Neural cell (in vitro differentiated cells): Measurements from ENCODE around the gene EXD3. TPM values are rescaled to one million over a fixed set of nuclear protein-coding genes. Genes with fewer than 3 reads are reported as not detected.

Experiments
- H2AFZ ChIP-seq: fragments of 200-600, 300-800 bp; sonication (generic), shearing (Covaris generic); 2 replicates; pipeline ENCODE4 v1.6.0; 2014; ENCODE audit warnings: low read depth, mild to moderate bottlenecking, antibody characterized with exemption, low read length, moderate library complexity
- H3F3A ChIP-seq: fragments of 200-600 bp; shearing (Covaris generic); 2 replicates; pipeline ENCODE4 v1.6.1; 2016; ENCODE audit warnings: mild to moderate bottlenecking, moderate library complexity, mixed read lengths, antibody characterized with exemption, low read length; ENCODE audit not compliant: insufficient read depth, poor library complexity, severe bottlenecking
- H3K27ac ChIP-seq: fragments of 200-600, 300-800 bp; sonication (generic), shearing (Covaris generic); 2 replicates; pipeline ENCODE4 v1.5.1; 2014; ENCODE audit warnings: mild to moderate bottlenecking, low read length, moderate library complexity
- H3K27me3 ChIP-seq: fragments of 300-800, 200-600 bp; sonication (generic), shearing (Covaris generic); 2 replicates; pipeline ENCODE4 v1.6.0; 2014; ENCODE audit warnings: mild to moderate bottlenecking, low read depth, low read length, moderate library complexity; ENCODE audit not compliant: insufficient read depth
- H3K36me3 ChIP-seq: fragments of 300-800, 200-600 bp; sonication (generic), shearing (Covaris generic); 2 replicates; pipeline ENCODE4 v1.5.1; 2014; ENCODE audit warnings: mild to moderate bottlenecking, antibody characterized with exemption, low read length, moderate library complexity; ENCODE audit not compliant: insufficient read depth
- H3K4me2 ChIP-seq: fragments of 300-800, 200-600 bp; sonication (generic), shearing (Covaris generic); 2 replicates; pipeline ENCODE4 v1.6.0; 2014; ENCODE audit warnings: mild to moderate bottlenecking, low read length
- H3K4me3 ChIP-seq: fragments of 300-800, 200-600 bp; sonication (generic), shearing (Covaris generic); 2 replicates; pipeline ENCODE4 v1.5.1; 2014; ENCODE audit warnings: mild to moderate bottlenecking, low read length, moderate library complexity
- H3K79me2 ChIP-seq: fragments of 200-600 bp; shearing (Covaris generic); replicated peaks from 2 replicates; pipeline ENCODE4 v1.6.0; 2014; ENCODE audit warnings: mild to moderate bottlenecking, low read length, moderate library complexity; ENCODE audit not compliant: insufficient read depth
- H3K9ac ChIP-seq: fragments of 300-800, 200-600 bp; sonication (generic), shearing (Covaris generic); 2 replicates; pipeline ENCODE4 v1.6.1; 2016; ENCODE audit warnings: mild to moderate bottlenecking, low read length, mixed read lengths
- H3K9me2 ChIP-seq: fragments of 200-600 bp; shearing (Covaris generic); 2 replicates; pipeline ENCODE4 v1.6.1; 2016; ENCODE audit warnings: mild to moderate bottlenecking, low read length, mixed read lengths; ENCODE audit not compliant: insufficient read depth
- H3K9me3 ChIP-seq: fragments of 200-600, 300-800 bp; sonication (generic), shearing (Covaris generic); 2 replicates; pipeline ENCODE4 v1.6.1; 2016; ENCODE audit warnings: mild to moderate bottlenecking, mixed run types, low read length, moderate library complexity, mixed read lengths
- H4K20me1 ChIP-seq: fragments of 200-600 bp; shearing (Covaris generic); 2 replicates; pipeline ENCODE4 v1.6.1; 2016; ENCODE audit warnings: mild to moderate bottlenecking, mixed run types; ENCODE audit not compliant: insufficient read depth
- EP300 ChIP-seq: fragments of 450-650 bp; conservative IDR thresholded peaks from 2 replicates; pipeline ENCODE4 v1.6.1; 2014; ENCODE audit warnings: antibody characterized with exemption, mild to moderate bottlenecking, moderate library complexity; ENCODE audit not compliant: poor library complexity, severe bottlenecking
- EZH2 ChIP-seq: fragments of 200-600, 300-800 bp; shearing (Covaris generic), sonication (generic); IDR thresholded peaks from 2 replicates; pipeline ENCODE4 v1.6.1; 2014; ENCODE audit warnings: antibody characterized with exemption, low read length, borderline replicate concordance, mild to moderate bottlenecking; ENCODE audit not compliant: insufficient read depth, poor library complexity, severe bottlenecking
- MXI1 ChIP-seq: fragments of 450-650 bp; conservative IDR thresholded peaks from 2 replicates; pipeline ENCODE4 v1.6.1; 2014; ENCODE audit warnings: antibody characterized with exemption, mild to moderate bottlenecking; ENCODE audit not compliant: poor library complexity, severe bottlenecking
- POLR2AphosphoS5 ChIP-seq: IDR thresholded peaks from 2 replicates; pipeline ENCODE4 v1.6.1; 2012
- RAD21 ChIP-seq: fragments of 450-650 bp; conservative IDR thresholded peaks from 2 replicates; pipeline ENCODE4 v1.6.1; 2014; ENCODE audit warnings: antibody characterized with exemption, mild to moderate bottlenecking, moderate library complexity
- REST ChIP-seq: IDR thresholded peaks from 2 replicates; pipeline ENCODE4 v1.6.1; 2012; ENCODE audit warnings: borderline replicate concordance
- SMC3 ChIP-seq: fragments of 450-650 bp; conservative IDR thresholded peaks from 2 replicates; pipeline ENCODE4 v1.6.1; 2014; ENCODE audit warnings: antibody characterized with exemption, mild to moderate bottlenecking, moderate library complexity; ENCODE audit not compliant: poor library complexity
- TAF1 ChIP-seq: IDR thresholded peaks from 2 replicates; pipeline ENCODE4 v1.6.1; 2012; ENCODE audit warnings: low read depth
- polyA plus RNA-seq: library from polyadenylated mRNA; depleted of rRNA; stranded (reverse); fragments of >200 nt; gene quantifications from 2 replicates; pipeline ENCODE4 v1.2.3, GENCODE V29; 2014
- TF ChIP-seq, protein P1 (sequence below): fragments of 450-650 bp; IDR thresholded peaks from 2 replicates; pipeline ENCODE4 v1.5.1; 2014; ENCODE audit warnings: antibody characterized with exemption, mild to moderate bottlenecking, moderate library complexity; ENCODE audit not compliant: poor library complexity, severe bottlenecking

Gene EXD3
- polyA plus RNA-seq, 1 donor from 2014 or later: 32.9 TPM

GRCh38 chr9:137326445-137327065 lies 96.4 kb downstream of the EXD3 start:
- H3K9me2 ChIP-seq: no peaks in the 10 kb centered on the region
- no peaks in the 10 kb centered on the region for H3K79me2 ChIP-seq
- no peak overlapping the region for H3K4me3 ChIP-seq
- no peak overlapping the region for H3K4me2 ChIP-seq
- no peak overlapping the region for H3K9ac ChIP-seq
- H3K27ac ChIP-seq: no peak overlapping the region
- no peaks in the 10 kb centered on the region for H3F3A ChIP-seq
- H3K9me3 ChIP-seq: no peaks in the 10 kb centered on the region
- H4K20me1 ChIP-seq: no peaks in the 10 kb centered on the region
- no peaks in the 10 kb centered on the region for H3K36me3 ChIP-seq
- no peak overlapping the region for H2AFZ ChIP-seq
- TF ChIP-seq EP300 (no peak), TAF1 (no peak), POLR2AphosphoS5 (no peak), EZH2 (no peak), MXI1 (no peak), SMC3 (no peak), REST (no peak), RAD21 (no peak)
- TF ChIP-seq, protein P1, sequence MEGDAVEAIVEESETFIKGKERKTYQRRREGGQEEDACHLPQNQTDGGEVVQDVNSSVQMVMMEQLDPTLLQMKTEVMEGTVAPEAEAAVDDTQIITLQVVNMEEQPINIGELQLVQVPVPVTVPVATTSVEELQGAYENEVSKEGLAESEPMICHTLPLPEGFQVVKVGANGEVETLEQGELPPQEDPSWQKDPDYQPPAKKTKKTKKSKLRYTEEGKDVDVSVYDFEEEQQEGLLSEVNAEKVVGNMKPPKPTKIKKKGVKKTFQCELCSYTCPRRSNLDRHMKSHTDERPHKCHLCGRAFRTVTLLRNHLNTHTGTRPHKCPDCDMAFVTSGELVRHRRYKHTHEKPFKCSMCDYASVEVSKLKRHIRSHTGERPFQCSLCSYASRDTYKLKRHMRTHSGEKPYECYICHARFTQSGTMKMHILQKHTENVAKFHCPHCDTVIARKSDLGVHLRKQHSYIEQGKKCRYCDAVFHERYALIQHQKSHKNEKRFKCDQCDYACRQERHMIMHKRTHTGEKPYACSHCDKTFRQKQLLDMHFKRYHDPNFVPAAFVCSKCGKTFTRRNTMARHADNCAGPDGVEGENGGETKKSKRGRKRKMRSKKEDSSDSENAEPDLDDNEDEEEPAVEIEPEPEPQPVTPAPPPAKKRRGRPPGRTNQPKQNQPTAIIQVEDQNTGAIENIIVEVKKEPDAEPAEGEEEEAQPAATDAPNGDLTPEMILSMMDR: no peak
- no peaks in the 10 kb centered on the region for H3K27me3 ChIP-seq

GRCh38 chr9:137325799-137326198 lies 97.2 kb downstream of the EXD3 start:
- H3K27ac ChIP-seq: no peak overlapping the region
- H3K79me2 ChIP-seq: no peaks in the 10 kb centered on the region
- no peaks in the 10 kb centered on the region for H3K9me2 ChIP-seq
- H2AFZ ChIP-seq: no peak overlapping the region
- no peaks in the 10 kb centered on the region for H3K9me3 ChIP-seq
- no peaks in the 10 kb centered on the region for H4K20me1 ChIP-seq
- TF ChIP-seq REST (no peak), TAF1 (no peak), EZH2 (no peak), POLR2AphosphoS5 (no peak), EP300 (no peak), RAD21 (no peak), SMC3 (no peak), MXI1 (no peak)
- TF ChIP-seq, protein P1: no peak
- H3K36me3 ChIP-seq: no peaks in the 10 kb centered on the region
- H3K4me3 ChIP-seq: no peak overlapping the region
- H3K9ac ChIP-seq: no peak overlapping the region
- H3F3A ChIP-seq: no peaks in the 10 kb centered on the region
- H3K27me3 ChIP-seq: no peaks in the 10 kb centered on the region
- no peak overlapping the region for H3K4me2 ChIP-seq
